SW480 (cell line): ENCODE results near the gene ZFR2.
A peak's percentile ranks its signal among the peaks of the same experiment; 100 is the strongest.

Source experiments
- DNase-seq: peaks from one replicate; pipeline ENCODE4 v3.0.0-alpha.2; 2016; ENCODE audit warnings: low spot score

Gene ZFR2

GRCh38 chr19:3873151-3873550 lies 4.3 kb upstream of the ZFR2 start:
- no peak for DNase-seq

GRCh38 chr19:3867971-3868769 lies 668 bp downstream of the ZFR2 start:
- no peak for DNase-seq

GRCh38 chr19:3866910-3867638 lies 1.8 kb downstream of the ZFR2 start:
- DNase-seq, result no peak

- DNase-seq, result no peak
Observed at GRCh38 chr19:3863648-3864047, 5.2 kb downstream of the ZFR2 start.

- DNase-seq, result no peak
Observed at GRCh38 chr19:3862826-3863500, 5.9 kb downstream of the ZFR2 start.

- no peak for DNase-seq
Observed at GRCh38 chr19:3860499-3860898, 8.3 kb downstream of the ZFR2 start.

- DNase-seq, result no peak
Observed at GRCh38 chr19:3857449-3858003, 11.3 kb downstream of the ZFR2 start.

GRCh38 chr19:3855320-3855719 lies 13.5 kb downstream of the ZFR2 start:
- peak; percentile 78 for DNase-seq

- DNase-seq, result peak; percentile 82
Observed at GRCh38 chr19:3852614-3853254, 16.1 kb downstream of the ZFR2 start.

GRCh38 chr19:3852177-3852511 lies 16.7 kb downstream of the ZFR2 start:
- DNase-seq, result no peak

GRCh38 chr19:3851254-3852176 lies 17.3 kb downstream of the ZFR2 start:
- peak; percentile 71 for DNase-seq

GRCh38 chr19:3850320-3850972 lies 18.4 kb downstream of the ZFR2 start:
- no peak for DNase-seq

- DNase-seq, result no peak
Observed at GRCh38 chr19:3849787-3850186, 19.1 kb downstream of the ZFR2 start.

- DNase-seq, result peak; percentile 60
Observed at GRCh38 chr19:3849092-3849491, 19.7 kb downstream of the ZFR2 start.

- DNase-seq, result no peak
Observed at GRCh38 chr19:3844596-3844995, 24.2 kb downstream of the ZFR2 start.

GRCh38 chr19:3842948-3843347 lies 25.9 kb downstream of the ZFR2 start:
- no peak for DNase-seq

GRCh38 chr19:3840804-3841203 lies 28.0 kb downstream of the ZFR2 start:
- DNase-seq, result no peak

GRCh38 chr19:3839941-3840340 lies 28.9 kb downstream of the ZFR2 start:
- DNase-seq, result no peak

GRCh38 chr19:3838661-3839060 lies 30.2 kb downstream of the ZFR2 start:
- DNase-seq, result no peak

- DNase-seq, result no peak
Observed at GRCh38 chr19:3837922-3838321, 30.9 kb downstream of the ZFR2 start.

- DNase-seq, result no peak
Observed at GRCh38 chr19:3837332-3837731, 31.5 kb downstream of the ZFR2 start.
